ENCODE measurements around the gene FSCB.

The FSCB gene

GRCh38 chr14:44505588-44505987 lies 1.5 kb downstream of the FSCB start:
- H3K4me3 ChIP-seq (ENCODE audit: low read length), result no peak overlapping the region
- no peak for DNase-seq (ENCODE audit: low read depth)
- no peak for TF ChIP-seq CTCF (conservative IDR thresholded peaks at IDR 0.05; ENCODE audit: low read depth, low read length)

- H3K4me3 ChIP-seq (ENCODE audit: low read length), result no peak overlapping the region
- no peak for DNase-seq (ENCODE audit: low read depth)
- TF ChIP-seq CTCF (conservative IDR thresholded peaks at IDR 0.05; ENCODE audit: low read depth, low read length), result no peak
These were observed 9.9 kb downstream of the FSCB start for GRCh38 chr14:44497148-44497547.

- TF ChIP-seq CTCF (conservative IDR thresholded peaks at IDR 0.05; ENCODE audit: low read depth, low read length), result no peak
- no peak for DNase-seq (ENCODE audit: low read depth)
- H3K4me3 ChIP-seq (ENCODE audit: low read length), result no peak overlapping the region
These were observed 12.9 kb downstream of the FSCB start for GRCh38 chr14:44494137-44494536.

GRCh38 chr14:44490966-44491365 lies 16.1 kb downstream of the FSCB start:
- no peak for DNase-seq (ENCODE audit: low read depth)
- no peak for TF ChIP-seq CTCF (conservative IDR thresholded peaks at IDR 0.05; ENCODE audit: low read depth, low read length)
- H3K4me3 ChIP-seq (ENCODE audit: low read length), result no peak overlapping the region

GRCh38 chr14:44477953-44478352 lies 29.1 kb downstream of the FSCB start:
- no peak for DNase-seq (ENCODE audit: low read depth)
- no peak for TF ChIP-seq CTCF (conservative IDR thresholded peaks at IDR 0.05; ENCODE audit: low read depth, low read length)
- H3K4me3 ChIP-seq (ENCODE audit: low read length), result no peak overlapping the region

- TF ChIP-seq CTCF (conservative IDR thresholded peaks at IDR 0.05; ENCODE audit: low read depth, low read length), result no peak
- no peak for DNase-seq (ENCODE audit: low read depth)
- H3K4me3 ChIP-seq (ENCODE audit: low read length), result no peak overlapping the region
These were observed 38.3 kb downstream of the FSCB start for GRCh38 chr14:44468771-44469170.

- no peak for TF ChIP-seq CTCF (conservative IDR thresholded peaks at IDR 0.05; ENCODE audit: low read depth, low read length)
- DNase-seq (ENCODE audit: low read depth), result no peak
- H3K4me3 ChIP-seq (ENCODE audit: low read length), result no peak overlapping the region
These were observed 43.6 kb downstream of the FSCB start for GRCh38 chr14:44463356-44464004.
